ENCODE measurements around the gene SBF2.

SBF2 gene

DNA sequence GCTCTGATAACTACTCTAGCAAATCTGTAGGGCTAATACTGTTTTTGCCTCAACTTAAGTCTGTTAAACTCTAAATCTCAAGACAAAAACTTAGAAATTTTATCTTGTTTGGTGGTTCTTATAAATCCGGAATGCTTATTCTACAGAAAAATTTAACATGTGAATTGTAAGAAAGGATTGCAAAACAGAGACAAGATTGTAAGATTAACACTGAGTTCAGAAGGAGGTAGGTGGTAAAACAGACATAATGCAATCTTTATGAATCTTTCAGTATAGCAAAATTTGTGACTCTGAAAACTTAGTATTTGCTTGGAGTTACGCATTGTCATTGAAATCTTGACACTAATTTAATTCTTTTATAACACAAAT lies 263.9 kb downstream of the SBF2 start:
- H3K4me1 ChIP-seq (ENCODE audit: control insufficient read depth, insufficient read depth, low read length, poor library complexity, severe bottlenecking) = peaks cover 6% of the 10 kb centered on the region
- no peaks in the 10 kb centered on the region for H3K36me3 ChIP-seq (ENCODE audit: control insufficient read depth, insufficient read depth, low read length)
- H3K27ac ChIP-seq (ENCODE audit: low read depth, low read length, severe bottlenecking) = no peak overlapping the region
- no peaks in the 10 kb centered on the region for H3K9me3 ChIP-seq (ENCODE audit: control insufficient read depth, low read length)
- H3K4me3 ChIP-seq (ENCODE audit: extremely low read depth, insufficient read depth, low read length, poor library complexity, severe bottlenecking) = no peak overlapping the region
- no CpG with 5 or more reads among the region's 2 CpGs for WGBS, 2 experiments (ENCODE audit: insufficient coverage in 2 of 2)

GRCh38 chr11:10029386-10030121 lies 264.5 kb downstream of the SBF2 start:
- Histone ChIP-seq H3K36me3 (ENCODE audit: control insufficient read depth, insufficient read depth, low read length) (no peaks in the 10 kb centered on the region), H3K27ac (ENCODE audit: low read depth, low read length, severe bottlenecking) (no peak overlapping the region), H3K9me3 (ENCODE audit: control insufficient read depth, low read length) (no peaks in the 10 kb centered on the region), H3K4me1 (ENCODE audit: control insufficient read depth, insufficient read depth, low read length, poor library complexity, severe bottlenecking) (peaks cover 6% of the 10 kb centered on the region), H3K4me3 (ENCODE audit: extremely low read depth, insufficient read depth, low read length, poor library complexity, severe bottlenecking) (no peak overlapping the region)
- no CpG with 5 or more reads among the region's 3 CpGs for WGBS, 2 experiments (ENCODE audit: insufficient coverage in 2 of 2)

DNA sequence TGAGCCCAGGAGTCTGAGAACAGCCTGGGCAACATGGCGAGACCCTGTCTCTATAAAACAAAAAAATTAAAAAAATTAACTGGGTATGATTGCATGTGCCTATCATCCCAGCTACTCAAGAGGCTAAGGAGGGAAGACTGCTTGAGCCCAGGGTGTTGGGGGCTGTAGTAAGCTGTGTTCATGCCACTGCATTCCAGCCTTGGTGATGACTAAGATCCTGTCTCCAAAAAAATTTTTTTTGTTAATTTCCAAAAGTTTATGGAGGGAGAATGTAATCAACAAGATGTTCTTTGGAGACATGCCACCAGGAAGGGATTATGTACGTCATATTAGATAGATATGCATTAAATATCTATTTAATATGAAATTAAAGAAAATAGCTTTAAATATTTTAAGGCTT lies 267.5 kb downstream of the SBF2 start:
- Histone ChIP-seq H3K4me3 (ENCODE audit: extremely low read depth, insufficient read depth, low read length, poor library complexity, severe bottlenecking) (no peak overlapping the region), H3K9me3 (ENCODE audit: control insufficient read depth, low read length) (no peaks in the 10 kb centered on the region), H3K4me1 (ENCODE audit: control insufficient read depth, insufficient read depth, low read length, poor library complexity, severe bottlenecking) (peaks cover 11% of the 10 kb centered on the region), H3K27ac (ENCODE audit: low read depth, low read length, severe bottlenecking) (no peak overlapping the region), H3K36me3 (ENCODE audit: control insufficient read depth, insufficient read depth, low read length) (no peaks in the 10 kb centered on the region)
- WGBS, 2 experiments (ENCODE audit: insufficient coverage in 2 of 2) = no CpG with 5 or more reads among the region's 2 CpGs

DNA sequence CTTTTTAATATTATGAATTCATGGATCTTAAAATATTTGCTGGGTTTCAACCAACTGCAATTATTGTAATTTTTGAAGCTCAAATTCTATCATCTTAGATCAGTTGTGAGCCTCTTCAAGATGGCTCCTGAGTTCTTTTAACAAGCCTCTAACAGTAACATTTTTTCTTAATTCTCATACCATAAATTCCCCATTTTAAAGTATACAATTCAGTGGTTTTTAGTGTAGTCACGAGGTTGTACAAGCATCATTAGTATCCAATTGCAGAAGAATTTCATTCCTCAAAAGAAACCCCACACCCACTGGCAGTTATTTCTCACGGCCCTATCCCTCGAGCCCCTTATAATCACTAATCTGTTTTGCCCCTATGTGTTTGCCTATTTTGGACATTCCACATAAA lies 270.8 kb downstream of the SBF2 start:
- Histone ChIP-seq H3K36me3 (ENCODE audit: control insufficient read depth, insufficient read depth, low read length) (no peaks in the 10 kb centered on the region), H3K4me1 (ENCODE audit: control insufficient read depth, insufficient read depth, low read length, poor library complexity, severe bottlenecking) (peaks cover 12% of the 10 kb centered on the region), H3K9me3 (ENCODE audit: control insufficient read depth, low read length) (no peaks in the 10 kb centered on the region), H3K4me3 (ENCODE audit: extremely low read depth, insufficient read depth, low read length, poor library complexity, severe bottlenecking) (no peak overlapping the region), H3K27ac (ENCODE audit: low read depth, low read length, severe bottlenecking) (no peak overlapping the region)
- WGBS, 2 experiments (ENCODE audit: insufficient coverage in 2 of 2) = 96 to 97% methylated on average over 2 to 3 of the region's 3 CpGs

- H3K9me3 ChIP-seq (ENCODE audit: control insufficient read depth, low read length) = no peaks in the 10 kb centered on the region
- H3K27ac ChIP-seq (ENCODE audit: low read depth, low read length, severe bottlenecking) = no peak overlapping the region
- peaks cover 12% of the 10 kb centered on the region for H3K4me1 ChIP-seq (ENCODE audit: control insufficient read depth, insufficient read depth, low read length, poor library complexity, severe bottlenecking)
- no CpG with 5 or more reads among the region's 2 CpGs for WGBS, 2 experiments (ENCODE audit: insufficient coverage in 2 of 2)
- H3K36me3 ChIP-seq (ENCODE audit: control insufficient read depth, insufficient read depth, low read length) = no peaks in the 10 kb centered on the region
- H3K4me3 ChIP-seq (ENCODE audit: extremely low read depth, insufficient read depth, low read length, poor library complexity, severe bottlenecking) = no peak overlapping the region
These were observed 271.3 kb downstream of the SBF2 start for GRCh38 chr11:10022764-10023163.

- 100% methylated on average over 1 of the region's 2 CpGs; no CpG with 5 or more reads in 1 of the 2 experiments for WGBS, 2 experiments (ENCODE audit: insufficient coverage in 2 of 2)
- H3K4me3 ChIP-seq (ENCODE audit: extremely low read depth, insufficient read depth, low read length, poor library complexity, severe bottlenecking) = no peak overlapping the region
- H3K9me3 ChIP-seq (ENCODE audit: control insufficient read depth, low read length) = no peaks in the 10 kb centered on the region
- no peak overlapping the region for H3K27ac ChIP-seq (ENCODE audit: low read depth, low read length, severe bottlenecking)
- H3K4me1 ChIP-seq (ENCODE audit: control insufficient read depth, insufficient read depth, low read length, poor library complexity, severe bottlenecking) = peaks cover 12% of the 10 kb centered on the region
- H3K36me3 ChIP-seq (ENCODE audit: control insufficient read depth, insufficient read depth, low read length) = no peaks in the 10 kb centered on the region
These were observed 272.5 kb downstream of the SBF2 start for GRCh38 chr11:10021563-10021962.

GRCh38 chr11:10019906-10020682 lies 273.9 kb downstream of the SBF2 start:
- WGBS, 2 experiments (ENCODE audit: insufficient coverage in 2 of 2) = 88 to 89% methylated on average over 4 to 5 of the region's 7 CpGs
- no peaks in the 10 kb centered on the region for H3K9me3 ChIP-seq (ENCODE audit: control insufficient read depth, low read length)
- no peak overlapping the region for H3K4me3 ChIP-seq (ENCODE audit: extremely low read depth, insufficient read depth, low read length, poor library complexity, severe bottlenecking)
- H3K4me1 ChIP-seq (ENCODE audit: control insufficient read depth, insufficient read depth, low read length, poor library complexity, severe bottlenecking) = peaks cover 6% of the 10 kb centered on the region
- no peak overlapping the region for H3K27ac ChIP-seq (ENCODE audit: low read depth, low read length, severe bottlenecking)
- no peaks in the 10 kb centered on the region for H3K36me3 ChIP-seq (ENCODE audit: control insufficient read depth, insufficient read depth, low read length)

DNA sequence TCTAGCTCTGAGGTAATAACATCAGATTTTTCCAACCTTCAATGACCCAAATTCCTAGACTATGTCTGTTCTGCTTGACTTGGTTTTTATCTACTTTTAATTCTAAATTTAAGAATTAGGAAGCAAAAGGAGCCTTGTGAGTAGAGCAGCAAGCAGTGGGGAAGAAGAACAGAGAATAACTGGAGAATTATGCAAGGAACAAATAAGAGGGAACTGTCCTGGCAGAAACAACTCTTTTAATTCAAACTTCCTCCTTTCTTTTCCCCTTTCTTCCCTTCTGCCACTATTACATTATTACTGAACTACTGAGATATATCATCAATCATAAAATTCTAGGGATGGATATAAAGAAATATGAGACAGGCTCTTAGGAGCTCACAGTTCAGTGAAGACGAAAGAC lies 276.1 kb downstream of the SBF2 start:
- no CpG with 5 or more reads among the region's 1 CpG for WGBS, 2 experiments (ENCODE audit: insufficient coverage in 2 of 2)
- H3K27ac ChIP-seq (ENCODE audit: low read depth, low read length, severe bottlenecking) = no peak overlapping the region
- no peaks in the 10 kb centered on the region for H3K36me3 ChIP-seq (ENCODE audit: control insufficient read depth, insufficient read depth, low read length)
- H3K4me1 ChIP-seq (ENCODE audit: control insufficient read depth, insufficient read depth, low read length, poor library complexity, severe bottlenecking) = peaks cover 6% of the 10 kb centered on the region
- H3K4me3 ChIP-seq (ENCODE audit: extremely low read depth, insufficient read depth, low read length, poor library complexity, severe bottlenecking) = no peak overlapping the region
- H3K9me3 ChIP-seq (ENCODE audit: control insufficient read depth, low read length) = no peaks in the 10 kb centered on the region

GRCh38 chr11:10017050-10017449 lies 277.0 kb downstream of the SBF2 start:
- no CpG with 5 or more reads among the region's 1 CpG for WGBS, 2 experiments (ENCODE audit: insufficient coverage in 2 of 2)
- no peak overlapping the region for H3K27ac ChIP-seq (ENCODE audit: low read depth, low read length, severe bottlenecking)
- H3K4me3 ChIP-seq (ENCODE audit: extremely low read depth, insufficient read depth, low read length, poor library complexity, severe bottlenecking) = no peak overlapping the region
- H3K36me3 ChIP-seq (ENCODE audit: control insufficient read depth, insufficient read depth, low read length) = no peaks in the 10 kb centered on the region
- H3K4me1 ChIP-seq (ENCODE audit: control insufficient read depth, insufficient read depth, low read length, poor library complexity, severe bottlenecking) = peaks cover 6% of the 10 kb centered on the region
- no peaks in the 10 kb centered on the region for H3K9me3 ChIP-seq (ENCODE audit: control insufficient read depth, low read length)

GRCh38 chr11:10012068-10012467 lies 282.0 kb downstream of the SBF2 start:
- Histone ChIP-seq H3K36me3 (ENCODE audit: control insufficient read depth, insufficient read depth, low read length) (no peaks in the 10 kb centered on the region), H3K27ac (ENCODE audit: low read depth, low read length, severe bottlenecking) (no peak overlapping the region), H3K4me3 (ENCODE audit: extremely low read depth, insufficient read depth, low read length, poor library complexity, severe bottlenecking) (no peak overlapping the region), H3K4me1 (ENCODE audit: control insufficient read depth, insufficient read depth, low read length, poor library complexity, severe bottlenecking) (no peaks in the 10 kb centered on the region), H3K9me3 (ENCODE audit: control insufficient read depth, low read length) (peaks cover 20% of the 10 kb centered on the region)
- WGBS, 2 experiments (ENCODE audit: insufficient coverage in 2 of 2) = 100% methylated on average over 2 of the region's 3 CpGs

GRCh38 chr11:10005955-10006525 lies 288.0 kb downstream of the SBF2 start:
- H3K4me3 ChIP-seq (ENCODE audit: extremely low read depth, insufficient read depth, low read length, poor library complexity, severe bottlenecking) = no peak overlapping the region
- H3K4me1 ChIP-seq (ENCODE audit: control insufficient read depth, insufficient read depth, low read length, poor library complexity, severe bottlenecking) = no peaks in the 10 kb centered on the region
- peaks cover 14% of the 10 kb centered on the region for H3K9me3 ChIP-seq (ENCODE audit: control insufficient read depth, low read length)
- 95 to 98% methylated on average over 5 of the region's 5 CpGs for WGBS, 2 experiments (ENCODE audit: insufficient coverage in 2 of 2)
- peaks cover 6% of the 10 kb centered on the region for H3K36me3 ChIP-seq (ENCODE audit: control insufficient read depth, insufficient read depth, low read length)
- no peak overlapping the region for H3K27ac ChIP-seq (ENCODE audit: low read depth, low read length, severe bottlenecking)

Data from mesodermal cell (in vitro differentiated cells).